ENCODE measurements around the gene DGKQ.

DGKQ gene

GRCh38 chr4:992297-993110, 19.1 kb upstream of the DGKQ start:
- TF ChIP-seq YY1 (IDR thresholded peaks at IDR 0.05; ENCODE audit: insufficient read depth, insufficient read length) (no peak), SUZ12 (IDR thresholded peaks at IDR 0.05; ENCODE audit: extremely low read depth, insufficient read depth, insufficient read length) (no peak), ZNF274 (IDR thresholded peaks at IDR 0.05; ENCODE audit: low read depth, low read length) (no peak)
- Histone ChIP-seq H3K9me3 (ENCODE audit: insufficient read depth, low read length) (no peaks in the 10 kb centered on the region), H3K9ac (ENCODE audit: insufficient read length, low read depth) (no peak overlapping the region), H3K36me3 (ENCODE audit: insufficient read depth, insufficient read length, low read length) (peaks cover 7% of the 10 kb centered on the region), H3K4me3 (ENCODE audit: insufficient read length, low read depth) (no peak overlapping the region), H3K4me1 (ENCODE audit: insufficient read depth, insufficient read length) (peaks cover 25% of the 10 kb centered on the region), H3K27me3 (ENCODE audit: insufficient read depth, insufficient read length) (peaks cover 23% of the 10 kb centered on the region)
- no peak for DNase-seq (ENCODE audit: low read depth, low spot score)

GRCh38 chr4:991451-992296, 18.3 kb upstream of the DGKQ start:
- peaks cover 15% of the 10 kb centered on the region for H3K27me3 ChIP-seq (ENCODE audit: insufficient read depth, insufficient read length)
- no peak for TF ChIP-seq SUZ12 (IDR thresholded peaks at IDR 0.05; ENCODE audit: extremely low read depth, insufficient read depth, insufficient read length)
- no peak for TF ChIP-seq YY1 (IDR thresholded peaks at IDR 0.05; ENCODE audit: insufficient read depth, insufficient read length)
- TF ChIP-seq ZNF274 (IDR thresholded peaks at IDR 0.05; ENCODE audit: low read depth, low read length) = no peak
- no peak for DNase-seq (ENCODE audit: low read depth, low spot score)
- H3K4me3 ChIP-seq (ENCODE audit: insufficient read length, low read depth) = no peak overlapping the region
- no peak overlapping the region for H3K9ac ChIP-seq (ENCODE audit: insufficient read length, low read depth)
- no peaks in the 10 kb centered on the region for H3K9me3 ChIP-seq (ENCODE audit: insufficient read depth, low read length)
- peaks cover 26% of the 10 kb centered on the region for H3K4me1 ChIP-seq (ENCODE audit: insufficient read depth, insufficient read length)
- peaks cover 7% of the 10 kb centered on the region for H3K36me3 ChIP-seq (ENCODE audit: insufficient read depth, insufficient read length, low read length)

GRCh38 chr4:990746-991367, 17.5 kb upstream of the DGKQ start:
- no peak overlapping the region for H3K4me3 ChIP-seq (ENCODE audit: insufficient read length, low read depth)
- no peaks in the 10 kb centered on the region for H3K9me3 ChIP-seq (ENCODE audit: insufficient read depth, low read length)
- no peak for TF ChIP-seq ZNF274 (IDR thresholded peaks at IDR 0.05; ENCODE audit: low read depth, low read length)
- no peak for TF ChIP-seq YY1 (IDR thresholded peaks at IDR 0.05; ENCODE audit: insufficient read depth, insufficient read length)
- no peak for TF ChIP-seq SUZ12 (IDR thresholded peaks at IDR 0.05; ENCODE audit: extremely low read depth, insufficient read depth, insufficient read length)
- no peak for DNase-seq (ENCODE audit: low read depth, low spot score)
- H3K36me3 ChIP-seq (ENCODE audit: insufficient read depth, insufficient read length, low read length) = peaks cover 7% of the 10 kb centered on the region
- H3K27me3 ChIP-seq (ENCODE audit: insufficient read depth, insufficient read length) = peaks cover 14% of the 10 kb centered on the region
- H3K9ac ChIP-seq (ENCODE audit: insufficient read length, low read depth) = no peak overlapping the region
- H3K4me1 ChIP-seq (ENCODE audit: insufficient read depth, insufficient read length) = peaks cover 23% of the 10 kb centered on the region

- no peak for DNase-seq (ENCODE audit: low read depth, low spot score)
- H3K9ac ChIP-seq (ENCODE audit: insufficient read length, low read depth) = no peak overlapping the region
Observed at GRCh38 chr4:989722-990471, 16.5 kb upstream of the DGKQ start.

GRCh38 chr4:988726-989721, 15.7 kb upstream of the DGKQ start:
- no peak overlapping the region for H3K4me3 ChIP-seq (ENCODE audit: insufficient read length, low read depth)
- H3K36me3 ChIP-seq (ENCODE audit: insufficient read depth, insufficient read length, low read length) = peaks cover 7% of the 10 kb centered on the region
- DNase-seq (ENCODE audit: low read depth, low spot score) = no peak
- H3K4me1 ChIP-seq (ENCODE audit: insufficient read depth, insufficient read length) = peaks cover 20% of the 10 kb centered on the region
- H3K9me3 ChIP-seq (ENCODE audit: insufficient read depth, low read length) = no peaks in the 10 kb centered on the region
- H3K27me3 ChIP-seq (ENCODE audit: insufficient read depth, insufficient read length) = peaks cover 14% of the 10 kb centered on the region
- TF ChIP-seq ZNF274 (IDR thresholded peaks at IDR 0.05; ENCODE audit: low read depth, low read length) (no peak), SUZ12 (IDR thresholded peaks at IDR 0.05; ENCODE audit: extremely low read depth, insufficient read depth, insufficient read length) (no peak), YY1 (IDR thresholded peaks at IDR 0.05; ENCODE audit: insufficient read depth, insufficient read length) (no peak)
- no peak overlapping the region for H3K9ac ChIP-seq (ENCODE audit: insufficient read length, low read depth)

More at GRCh38 chr4:989722-990471, 16.5 kb upstream of the DGKQ start:
- TF ChIP-seq SUZ12 (IDR thresholded peaks at IDR 0.05; ENCODE audit: extremely low read depth, insufficient read depth, insufficient read length) (no peak), YY1 (IDR thresholded peaks at IDR 0.05; ENCODE audit: insufficient read depth, insufficient read length) (no peak), ZNF274 (IDR thresholded peaks at IDR 0.05; ENCODE audit: low read depth, low read length) (no peak)
- Histone ChIP-seq H3K4me1 (ENCODE audit: insufficient read depth, insufficient read length) (peaks cover 20% of the 10 kb centered on the region), H3K4me3 (ENCODE audit: insufficient read length, low read depth) (no peak overlapping the region), H3K9me3 (ENCODE audit: insufficient read depth, low read length) (no peaks in the 10 kb centered on the region), H3K36me3 (ENCODE audit: insufficient read depth, insufficient read length, low read length) (peaks cover 7% of the 10 kb centered on the region), H3K27me3 (ENCODE audit: insufficient read depth, insufficient read length) (peaks cover 14% of the 10 kb centered on the region)

All from NT2/D1 (cell line).